ENCODE results near the gene FAM78B. TPM values are rescaled to one million over a fixed set of nuclear protein-coding genes. Genes with fewer than 3 reads are reported as not detected.

FAM78B gene
- total RNA-seq, 1 experiment from 2014 or later: 0.24 TPM

DNA sequence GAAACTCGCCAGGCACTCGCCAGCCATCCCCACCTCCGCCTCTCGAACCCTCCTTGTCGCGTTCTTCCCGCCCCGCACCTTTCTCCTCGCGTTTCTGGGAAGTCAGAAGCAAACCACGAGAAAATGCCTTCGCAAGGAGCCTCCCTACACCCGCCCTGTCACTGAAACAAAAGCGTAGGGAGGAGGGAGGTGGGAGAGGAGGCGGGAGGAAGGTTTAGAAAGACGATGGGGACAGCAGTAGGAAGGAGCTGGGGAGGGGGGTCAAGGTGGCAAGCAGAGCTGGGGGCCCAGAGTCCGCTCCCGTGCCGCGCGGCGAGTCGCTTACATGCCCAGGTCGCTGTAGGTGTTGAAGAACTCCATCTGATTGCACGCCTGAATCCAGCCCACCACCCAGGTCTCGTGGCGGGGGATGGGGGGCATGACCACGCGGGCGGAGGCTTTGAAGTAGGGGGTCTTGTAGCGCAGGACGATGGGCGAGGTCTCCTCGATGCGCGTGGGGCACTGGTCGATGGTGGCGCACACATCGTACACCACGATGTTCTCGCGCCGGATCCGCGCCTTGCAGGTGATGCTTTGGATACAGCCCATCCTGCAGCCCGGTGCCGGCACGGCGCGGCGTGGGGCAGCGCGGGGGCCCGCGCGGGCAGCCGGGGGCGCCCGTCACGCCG, 1.0 kb downstream of the FAM78B start:
- peak overlapping the region; percentile 58 for H3K4me3 ChIP-seq (ENCODE audit: low read depth, low read length, poor library complexity, severe bottlenecking)
- H3K9me3 ChIP-seq (ENCODE audit: low read depth, low read length, poor library complexity, severe bottlenecking): no peaks in the 10 kb centered on the region
- BruUV-seq (replicated peaks): no TSS peak
- no peaks in the 10 kb centered on the region for H3K36me3 ChIP-seq (ENCODE audit: insufficient read depth, low read length, poor library complexity, severe bottlenecking)
- intact Hi-C loops (cut with micrococcal nuclease; ENCODE audit: unreplicated experiment): loop anchor here (10.0 kb wide), 1 partner anchor 241 kb away; no protein-coding TSS in a partner anchor
- ChIA-PET POLR2A (ENCODE audit: low non-redundant PET) (no interaction called here), CTCF (interaction anchor here (1.6 kb wide), 1 partner anchor 241 kb away, joined by 4 read pairs; no protein-coding TSS in a partner anchor)
- TF ChIP-seq EZH2 (IDR thresholded peaks at IDR 0.05; ENCODE audit: borderline replicate concordance, low read depth, low read length, poor library complexity, severe bottlenecking): peak; percentile 43
- TF ChIP-seq, protein P1, sequence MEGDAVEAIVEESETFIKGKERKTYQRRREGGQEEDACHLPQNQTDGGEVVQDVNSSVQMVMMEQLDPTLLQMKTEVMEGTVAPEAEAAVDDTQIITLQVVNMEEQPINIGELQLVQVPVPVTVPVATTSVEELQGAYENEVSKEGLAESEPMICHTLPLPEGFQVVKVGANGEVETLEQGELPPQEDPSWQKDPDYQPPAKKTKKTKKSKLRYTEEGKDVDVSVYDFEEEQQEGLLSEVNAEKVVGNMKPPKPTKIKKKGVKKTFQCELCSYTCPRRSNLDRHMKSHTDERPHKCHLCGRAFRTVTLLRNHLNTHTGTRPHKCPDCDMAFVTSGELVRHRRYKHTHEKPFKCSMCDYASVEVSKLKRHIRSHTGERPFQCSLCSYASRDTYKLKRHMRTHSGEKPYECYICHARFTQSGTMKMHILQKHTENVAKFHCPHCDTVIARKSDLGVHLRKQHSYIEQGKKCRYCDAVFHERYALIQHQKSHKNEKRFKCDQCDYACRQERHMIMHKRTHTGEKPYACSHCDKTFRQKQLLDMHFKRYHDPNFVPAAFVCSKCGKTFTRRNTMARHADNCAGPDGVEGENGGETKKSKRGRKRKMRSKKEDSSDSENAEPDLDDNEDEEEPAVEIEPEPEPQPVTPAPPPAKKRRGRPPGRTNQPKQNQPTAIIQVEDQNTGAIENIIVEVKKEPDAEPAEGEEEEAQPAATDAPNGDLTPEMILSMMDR (conservative IDR thresholded peaks at IDR 0.05; ENCODE audit: low read depth, low read length): no peak
- H3K27ac ChIP-seq (ENCODE audit: low read depth, low read length, poor library complexity, severe bottlenecking): no peak overlapping the region
- H3K27me3 ChIP-seq (replicated peaks; ENCODE audit: insufficient read depth, low read depth, low read length, poor library complexity): peaks cover 76% of the 10 kb centered on the region
- peaks cover 12% of the 10 kb centered on the region for H3K4me1 ChIP-seq (ENCODE audit: insufficient read depth, low read length, poor library complexity, severe bottlenecking)
- DNase-seq (ENCODE audit: low spot score): no peak

DNA sequence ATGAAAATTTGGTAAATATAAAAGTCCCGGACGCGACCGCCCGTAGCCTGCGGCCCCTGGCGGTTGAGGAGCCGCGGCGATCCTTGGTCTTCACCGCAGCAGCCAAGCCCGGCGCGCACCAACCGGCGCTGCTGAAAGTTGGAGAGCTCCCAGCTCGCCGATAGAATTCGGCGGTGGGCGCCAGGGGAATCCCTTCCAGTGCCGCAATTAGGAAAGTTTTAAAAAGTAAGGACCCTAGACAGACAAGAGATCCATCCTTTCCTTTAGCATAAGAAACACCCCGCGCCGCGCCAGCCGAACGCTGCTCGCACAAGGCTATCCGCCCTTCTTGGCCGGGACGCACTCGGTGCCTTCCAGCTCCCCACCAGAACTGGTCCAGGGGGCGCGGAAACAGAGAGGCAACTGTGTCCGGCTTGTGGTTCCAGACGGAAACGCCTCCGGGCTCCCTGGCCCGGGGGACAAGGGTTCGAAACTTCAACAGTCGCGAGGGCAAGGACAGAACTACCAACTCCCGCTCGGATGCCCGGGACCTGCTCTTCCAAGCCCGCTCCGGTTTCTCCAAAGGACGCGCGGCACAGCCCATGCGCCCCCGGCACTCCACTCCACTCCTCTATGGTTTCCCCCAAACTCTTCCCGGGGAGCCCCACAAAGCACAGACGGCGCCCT, 1.7 kb downstream of the FAM78B start:
- DNase-seq (ENCODE audit: low spot score): peak; percentile 59
- TF ChIP-seq, protein P1 (conservative IDR thresholded peaks at IDR 0.05; ENCODE audit: low read depth, low read length): peak; percentile 55
- TF ChIP-seq EZH2 (IDR thresholded peaks at IDR 0.05; ENCODE audit: borderline replicate concordance, low read depth, low read length, poor library complexity, severe bottlenecking): peak; percentile 80
- peaks cover 78% of the 10 kb centered on the region for H3K27me3 ChIP-seq (replicated peaks; ENCODE audit: insufficient read depth, low read depth, low read length, poor library complexity)
- no TSS peak for BruUV-seq (replicated peaks)
- H3K9me3 ChIP-seq (ENCODE audit: low read depth, low read length, poor library complexity, severe bottlenecking): no peaks in the 10 kb centered on the region
- H3K36me3 ChIP-seq (ENCODE audit: insufficient read depth, low read length, poor library complexity, severe bottlenecking): no peaks in the 10 kb centered on the region
- ChIA-PET POLR2A (ENCODE audit: low non-redundant PET) (no interaction called here), CTCF (interaction anchor here (1.1 kb wide), 1 partner anchor 241 kb away, joined by 3 read pairs; no protein-coding TSS in a partner anchor)
- peak overlapping the region; percentile 18 for H3K4me3 ChIP-seq (ENCODE audit: low read depth, low read length, poor library complexity, severe bottlenecking)
- peaks cover 12% of the 10 kb centered on the region for H3K4me1 ChIP-seq (ENCODE audit: insufficient read depth, low read length, poor library complexity, severe bottlenecking)
- intact Hi-C loops (cut with micrococcal nuclease; ENCODE audit: unreplicated experiment): loop anchor here (10.0 kb wide), 1 partner anchor 240 kb away; no protein-coding TSS in a partner anchor
- H3K27ac ChIP-seq (ENCODE audit: low read depth, low read length, poor library complexity, severe bottlenecking): no peak overlapping the region

DNA sequence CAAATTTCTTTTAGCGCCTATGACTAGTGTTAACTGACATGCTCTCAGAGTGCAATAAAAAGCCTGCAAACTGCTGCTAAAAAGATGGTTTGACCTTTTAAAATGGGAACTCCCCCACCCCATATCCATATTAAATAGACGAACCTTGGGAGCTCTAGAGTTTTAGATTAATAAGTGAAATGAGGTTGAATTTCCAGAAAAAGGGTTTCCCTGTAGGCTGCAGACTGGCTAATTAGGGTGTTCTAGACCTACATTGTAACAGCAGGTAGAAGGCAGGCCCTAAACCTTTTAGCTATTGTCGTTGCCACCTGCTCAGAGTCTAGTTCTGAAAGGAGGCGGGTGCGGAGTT, 2.2 kb downstream of the FAM78B start:
- CTCF ChIA-PET: interaction anchor here (1.1 kb wide), 1 partner anchor 240 kb away, joined by 3 read pairs; no protein-coding TSS in a partner anchor
- intact Hi-C loops (cut with micrococcal nuclease; ENCODE audit: unreplicated experiment): loop anchor here (10.0 kb wide), 1 partner anchor 240 kb away; no protein-coding TSS in a partner anchor
- H3K4me1 ChIP-seq (ENCODE audit: insufficient read depth, low read length, poor library complexity, severe bottlenecking): peaks cover 12% of the 10 kb centered on the region
- no peak for TF ChIP-seq EZH2 (IDR thresholded peaks at IDR 0.05; ENCODE audit: borderline replicate concordance, low read depth, low read length, poor library complexity, severe bottlenecking)
- TF ChIP-seq, protein P1 (conservative IDR thresholded peaks at IDR 0.05; ENCODE audit: low read depth, low read length): no peak
- no peaks in the 10 kb centered on the region for H3K36me3 ChIP-seq (ENCODE audit: insufficient read depth, low read length, poor library complexity, severe bottlenecking)
- no TSS peak for BruUV-seq (replicated peaks)
- no peak overlapping the region for H3K4me3 ChIP-seq (ENCODE audit: low read depth, low read length, poor library complexity, severe bottlenecking)
- H3K9me3 ChIP-seq (ENCODE audit: low read depth, low read length, poor library complexity, severe bottlenecking): no peaks in the 10 kb centered on the region
- POLR2A ChIA-PET (ENCODE audit: low non-redundant PET): no interaction called here
- peaks cover 74% of the 10 kb centered on the region for H3K27me3 ChIP-seq (replicated peaks; ENCODE audit: insufficient read depth, low read depth, low read length, poor library complexity)
- no peak for DNase-seq (ENCODE audit: low spot score)
- H3K27ac ChIP-seq (ENCODE audit: low read depth, low read length, poor library complexity, severe bottlenecking): no peak overlapping the region
